ENCODE data around the gene ELL.

The ELL gene

GRCh38 chr19:18504886-18505610 is 16.8 kb downstream of the ELL start:
- DNase-seq (ENCODE audit: low read depth in 2 of 2): no peak

GRCh38 chr19:18503971-18504885 is 17.6 kb downstream of the ELL start:
- DNase-seq (ENCODE audit: low read depth in 2 of 2): no peak

- DNase-seq (ENCODE audit: low read depth in 2 of 2): no peak
Observed at GRCh38 chr19:18503337-18503970, 18.4 kb downstream of the ELL start.

- no peak for DNase-seq (ENCODE audit: low read depth in 2 of 2)
Observed at GRCh38 chr19:18502638-18503294, 19.1 kb downstream of the ELL start.

- no peak for DNase-seq (ENCODE audit: low read depth in 2 of 2)
Observed at GRCh38 chr19:18502246-18502637, 19.6 kb downstream of the ELL start.

- no peak for DNase-seq (ENCODE audit: low read depth in 2 of 2)
Observed at GRCh38 chr19:18501832-18502231, 20.0 kb downstream of the ELL start.

- no peak for DNase-seq (ENCODE audit: low read depth in 2 of 2)
Observed at GRCh38 chr19:18501351-18501750, 20.5 kb downstream of the ELL start.

- DNase-seq (ENCODE audit: low read depth in 2 of 2): no peak
Observed at GRCh38 chr19:18500799-18501198, 21.1 kb downstream of the ELL start.

- DNase-seq (ENCODE audit: low read depth in 2 of 2): no peak
Observed at GRCh38 chr19:18500376-18500775, 21.5 kb downstream of the ELL start.

- DNase-seq (ENCODE audit: low read depth in 2 of 2): no peak
Observed at GRCh38 chr19:18499055-18499775, 22.7 kb downstream of the ELL start.

- DNase-seq (ENCODE audit: low read depth in 2 of 2): no peak
Observed at GRCh38 chr19:18496980-18497256, 25.0 kb downstream of the ELL start.

- peak in 1 of 2 donors; percentile 30 for DNase-seq (ENCODE audit: low read depth in 2 of 2)
Observed at GRCh38 chr19:18496167-18496979, 25.5 kb downstream of the ELL start.

- no peak for DNase-seq (ENCODE audit: low read depth in 2 of 2)
Observed at GRCh38 chr19:18495204-18495911, 26.5 kb downstream of the ELL start.

GRCh38 chr19:18494267-18494607 is 27.6 kb downstream of the ELL start:
- DNase-seq (ENCODE audit: low read depth in 2 of 2): no peak

GRCh38 chr19:18493440-18494266 is 28.2 kb downstream of the ELL start:
- no peak for DNase-seq (ENCODE audit: low read depth in 2 of 2)

- DNase-seq (ENCODE audit: low read depth in 2 of 2): no peak
Observed at GRCh38 chr19:18491995-18492953, 29.6 kb downstream of the ELL start.

- no peak for DNase-seq (ENCODE audit: low read depth in 2 of 2)
Observed at GRCh38 chr19:18490728-18491127, 31.1 kb downstream of the ELL start.

GRCh38 chr19:18489627-18490184 is 32.2 kb downstream of the ELL start:
- DNase-seq (ENCODE audit: low read depth in 2 of 2): no peak
